Body of pancreas (tissue), 4 donors: ENCODE results near the gene RASGRP2. TPM values are rescaled to one million over a fixed set of nuclear protein-coding genes. Genes with fewer than 3 reads are reported as not detected.

Source experiments
- ATAC-seq: fragments of 150-250 bp; one replicate; pipeline ENCODE4 v1.9.1; 2016
- DNase-seq, 4 donors: peaks; one replicate each; pipeline ENCODE4 v3.0.0-alpha.2; 2019
- H3K27ac ChIP-seq, 4 donors: fragments of 200-600 bp; sonication (generic); 1 replicate in 3 of 4; 2 replicates in 1 of 4; pipeline versions ENCODE4 v1.5.1 to v1.6.1; 2016 to 2019; ENCODE audit warnings: mild to moderate bottlenecking in 1 of 4, mixed read lengths in 1 of 4, moderate library complexity in 1 of 4
- H3K27me3 ChIP-seq, 2 donors: fragments of 200-600 bp; sonication (generic); one replicate each; pipeline ENCODE4 v1.6.0; 2016; ENCODE audit warnings: mild to moderate bottlenecking in 1 of 2
- H3K36me3 ChIP-seq, 2 donors: fragments of 200-600 bp; sonication (generic); replicated peaks in 1 of 2; 2 replicates each; pipeline ENCODE4 v1.5.1; 2016; ENCODE audit warnings: low read depth in 2 of 2; ENCODE audit not compliant: insufficient read depth in 1 of 2
- H3K4me1 ChIP-seq: fragments of 200-600 bp; sonication (generic); one replicate; pipeline ENCODE4 v1.6.0; 2016
- H3K4me3 ChIP-seq, 2 donors: fragments of 200-600 bp; sonication (generic); 1 replicate in 1 of 2; 2 replicates in 1 of 2; pipeline ENCODE4 v1.5.1; 2016 to 2019
- H3K9me3 ChIP-seq, 3 donors: fragments of 200-600 bp; sonication (generic); 1 replicate in 2 of 3; 2 replicates in 1 of 3; pipeline ENCODE4 v1.5.1; 2016
- POLR2A ChIP-seq, 3 donors: fragments of 450-650 bp; IDR thresholded peaks; one replicate each; pipeline ENCODE4 v1.6.1; 2016; ENCODE audit warnings: antibody characterized with exemption in 3 of 3, mild to moderate bottlenecking in 2 of 3
- WGBS, 2 donors: methylation state at CpG; one replicate each; pipeline ENCODE4 v1.1.5; 2017; 5-methylcytosine and 5-hydroxymethylcytosine counted together
- intact Hi-C: fragments of 100-400 bp; cut with DNase I; formaldehyde crosslinking; loops from one replicate; pipeline ENCODE4 v1.15.1; 2023
- total RNA-seq, 2 donors: library from RNA; depleted of rRNA; stranded (reverse); fragments of >200 nt; gene quantifications; one replicate each; pipeline ENCODE4 v1.1.0, GENCODE V29; 2016
- TF ChIP-seq, protein P1 (sequence below), 7 experiments: fragments of 450-650 bp in 4 of 7; fragments of 200-600 bp in 3 of 7; sonication (generic) in 3 of 7; IDR thresholded peaks; one replicate each; pipeline ENCODE4 v1.5.1; 2016 to 2019; ENCODE audit warnings: antibody characterized with exemption in 7 of 7

Gene RASGRP2
- total RNA-seq, 2 donors from 2014 or later: 4.6 to 17.9 TPM

DNA sequence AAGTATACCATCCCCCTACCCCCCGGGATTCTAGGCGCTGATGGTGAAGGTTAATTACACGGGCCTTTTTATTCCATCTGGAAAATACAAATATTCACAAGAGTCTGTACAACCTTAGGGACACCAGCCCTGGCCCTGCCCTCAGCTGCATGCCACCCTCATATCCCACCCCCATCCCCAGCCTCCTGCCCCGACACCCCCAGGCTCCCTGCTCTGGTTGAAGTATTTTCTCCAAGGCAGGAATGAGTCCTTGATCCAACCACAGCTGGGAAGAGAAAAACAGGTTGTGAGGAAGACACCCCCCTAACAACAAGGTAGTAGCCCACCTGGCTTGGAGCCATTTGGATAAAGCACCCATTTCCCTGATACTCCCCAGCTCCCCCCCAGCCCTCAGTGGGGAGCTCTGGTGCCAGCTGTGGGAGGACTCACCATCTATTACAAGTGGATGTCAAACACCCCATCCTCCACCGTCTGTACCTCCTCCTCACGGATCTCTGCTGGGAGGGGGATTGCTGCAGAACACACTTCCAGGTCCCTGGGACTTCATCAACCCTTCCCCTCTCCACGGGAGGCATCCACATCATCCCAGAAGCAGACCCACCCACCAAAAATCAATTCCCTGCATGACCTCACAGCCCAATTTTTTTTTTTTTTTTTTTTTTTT is 16.9 kb downstream of the RASGRP2 start:
- no peak for TF ChIP-seq POLR2A (IDR thresholded peaks at IDR 0.05)
- no peak for ATAC-seq
- 46 to 56% methylated on average over 7 of the region's 7 CpGs for WGBS, 2 donors
- no peaks in the 10 kb centered on the region for H3K36me3 ChIP-seq
- no peak overlapping the region for H3K4me3 ChIP-seq
- H3K9me3 ChIP-seq: no peaks in the 10 kb centered on the region
- H3K27me3 ChIP-seq: peaks cover 0 to under 1% of the 10 kb centered on the region in 2 donors
- no peak overlapping the region for H3K27ac ChIP-seq
- intact Hi-C loops: no loop called here
- H3K4me1 ChIP-seq: peaks cover 7% of the 10 kb centered on the region
- DNase-seq: no peak

DNA sequence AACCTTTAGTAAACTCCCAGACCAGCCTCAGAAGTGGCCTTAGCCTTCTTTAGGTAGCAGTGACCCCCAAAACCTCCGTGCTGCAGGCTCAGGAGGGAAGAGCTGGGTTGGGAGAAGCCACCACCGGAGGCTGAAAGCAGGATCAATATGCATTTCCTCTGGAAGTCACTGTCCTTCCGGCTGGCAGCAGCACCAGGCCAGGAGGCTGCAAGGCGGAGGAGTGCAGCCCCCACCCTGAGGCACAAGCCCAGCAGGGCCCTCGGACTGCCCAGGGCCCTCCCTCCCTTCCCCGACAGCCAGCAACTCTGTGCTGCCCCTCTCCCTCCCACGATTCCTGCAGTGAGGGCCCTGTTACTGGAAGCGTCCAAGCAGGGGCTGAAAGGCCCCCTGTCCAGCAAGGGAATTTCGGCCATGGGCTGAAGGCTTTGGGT is 17.7 kb downstream of the RASGRP2 start:
- intact Hi-C loops: no loop called here

DNA sequence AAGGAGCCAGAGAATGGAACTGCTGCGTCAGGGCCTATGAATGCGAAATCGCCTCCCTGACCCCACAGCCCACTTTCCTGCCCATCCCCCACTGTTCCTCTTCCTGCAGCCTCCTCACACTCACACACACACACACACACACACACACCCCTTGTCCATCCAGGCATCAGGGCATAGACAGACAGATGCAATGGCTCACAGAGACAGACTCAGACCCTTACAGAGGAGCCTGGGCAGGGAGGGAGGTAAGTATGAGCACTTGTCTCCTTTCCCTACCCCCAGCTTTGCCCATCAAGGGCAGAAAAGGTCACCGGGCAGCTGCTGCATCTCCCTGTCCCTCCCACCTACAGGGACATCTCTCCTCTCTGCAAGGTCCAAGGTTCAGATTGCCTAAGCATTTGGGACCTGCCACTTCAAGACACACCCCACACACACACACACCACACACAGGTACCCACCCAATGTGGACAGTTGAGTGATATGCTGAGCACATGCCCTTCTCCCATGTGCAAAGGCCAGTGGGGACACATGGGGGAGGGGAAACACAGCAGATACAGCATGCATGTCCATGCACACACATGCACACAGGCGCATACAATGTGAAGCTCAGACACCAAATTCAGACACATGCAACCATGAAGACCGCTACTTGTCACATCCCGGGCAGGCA is 18.9 kb downstream of the RASGRP2 start:
- ATAC-seq (no peak), DNase-seq (no peak)
- H3K4me3 ChIP-seq: no peak overlapping the region
- H3K36me3 ChIP-seq: no peaks in the 10 kb centered on the region
- no peak overlapping the region for H3K27ac ChIP-seq
- 65 to 77% methylated on average over 7 of the region's 7 CpGs for WGBS, 2 donors
- H3K27me3 ChIP-seq: peaks cover 0 to 3% of the 10 kb centered on the region in 2 donors
- intact Hi-C loops: no loop called here
- H3K9me3 ChIP-seq: no peaks in the 10 kb centered on the region
- TF ChIP-seq, protein P1, sequence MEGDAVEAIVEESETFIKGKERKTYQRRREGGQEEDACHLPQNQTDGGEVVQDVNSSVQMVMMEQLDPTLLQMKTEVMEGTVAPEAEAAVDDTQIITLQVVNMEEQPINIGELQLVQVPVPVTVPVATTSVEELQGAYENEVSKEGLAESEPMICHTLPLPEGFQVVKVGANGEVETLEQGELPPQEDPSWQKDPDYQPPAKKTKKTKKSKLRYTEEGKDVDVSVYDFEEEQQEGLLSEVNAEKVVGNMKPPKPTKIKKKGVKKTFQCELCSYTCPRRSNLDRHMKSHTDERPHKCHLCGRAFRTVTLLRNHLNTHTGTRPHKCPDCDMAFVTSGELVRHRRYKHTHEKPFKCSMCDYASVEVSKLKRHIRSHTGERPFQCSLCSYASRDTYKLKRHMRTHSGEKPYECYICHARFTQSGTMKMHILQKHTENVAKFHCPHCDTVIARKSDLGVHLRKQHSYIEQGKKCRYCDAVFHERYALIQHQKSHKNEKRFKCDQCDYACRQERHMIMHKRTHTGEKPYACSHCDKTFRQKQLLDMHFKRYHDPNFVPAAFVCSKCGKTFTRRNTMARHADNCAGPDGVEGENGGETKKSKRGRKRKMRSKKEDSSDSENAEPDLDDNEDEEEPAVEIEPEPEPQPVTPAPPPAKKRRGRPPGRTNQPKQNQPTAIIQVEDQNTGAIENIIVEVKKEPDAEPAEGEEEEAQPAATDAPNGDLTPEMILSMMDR (IDR thresholded peaks at IDR 0.05): no peak
- TF ChIP-seq POLR2A (IDR thresholded peaks at IDR 0.05): no peak
- H3K4me1 ChIP-seq: peaks cover 7% of the 10 kb centered on the region

More for the DNA sequence above, 17.7 kb downstream of the RASGRP2 start:
- TF ChIP-seq POLR2A (IDR thresholded peaks at IDR 0.05): no peak
- TF ChIP-seq, protein P1 (IDR thresholded peaks at IDR 0.05): no peak
- peaks cover 0 to 3% of the 10 kb centered on the region in 2 donors for H3K27me3 ChIP-seq
- no peak for ATAC-seq
- no peak overlapping the region for H3K27ac ChIP-seq
- no peaks in the 10 kb centered on the region for H3K36me3 ChIP-seq
- no peaks in the 10 kb centered on the region for H3K9me3 ChIP-seq
- WGBS, 2 donors: 20 to 41% methylated on average over 2 to 9 of the region's 9 CpGs
- no peak for DNase-seq
- peaks cover 7% of the 10 kb centered on the region for H3K4me1 ChIP-seq
- no peak overlapping the region for H3K4me3 ChIP-seq

DNA sequence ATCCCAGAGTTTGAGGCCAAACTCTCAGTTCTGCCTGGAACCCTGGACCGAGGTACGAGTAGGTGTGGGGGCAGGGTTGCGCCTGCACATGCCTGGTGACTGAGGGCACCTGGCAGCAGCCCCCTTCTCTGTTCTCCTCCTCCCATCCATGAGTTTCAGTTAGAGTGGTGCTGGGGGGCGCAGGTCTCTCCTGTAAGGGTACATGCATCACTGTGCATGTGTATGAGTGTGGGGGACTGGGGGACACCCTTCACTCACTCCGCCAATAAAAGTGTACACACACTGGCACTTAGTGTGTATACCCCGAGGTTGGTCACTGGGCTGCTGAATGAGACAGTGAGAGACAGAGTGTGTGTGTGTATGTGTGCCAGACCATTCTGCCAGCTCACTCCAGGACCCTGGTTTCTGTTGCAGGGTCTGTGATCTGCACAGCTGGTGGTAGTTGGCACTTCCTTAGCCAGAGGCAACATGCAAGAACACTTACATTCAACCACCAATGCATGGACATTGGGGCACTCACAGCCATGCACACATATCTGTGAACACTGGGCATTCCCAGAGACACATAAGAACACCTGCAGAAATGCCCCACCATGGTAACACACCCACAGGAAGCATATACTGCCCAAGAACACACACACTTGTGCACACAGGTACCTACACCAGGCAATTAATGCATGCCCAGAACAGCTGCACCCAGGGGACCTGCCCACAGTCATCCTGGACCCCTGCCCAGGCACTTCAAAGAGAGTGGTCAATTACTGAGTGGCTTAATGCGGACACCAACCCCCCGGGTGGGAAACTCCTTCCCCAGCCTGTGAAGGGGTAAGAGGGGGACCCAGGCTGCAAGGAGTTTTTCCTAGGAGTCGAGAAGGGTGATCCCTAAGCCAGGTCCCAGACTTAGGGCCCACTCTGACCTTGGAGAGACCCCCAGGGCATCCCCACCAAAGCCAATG is 19.8 kb downstream of the RASGRP2 start:
- WGBS, 2 donors: 52 to 56% methylated on average over 8 to 9 of the region's 9 CpGs

More for the DNA sequence above, 19.8 kb downstream of the RASGRP2 start:
- no peaks in the 10 kb centered on the region for H3K9me3 ChIP-seq
- intact Hi-C loops: no loop called here
- H3K27ac ChIP-seq: no peak overlapping the region
- TF ChIP-seq, protein P1 (IDR thresholded peaks at IDR 0.05): no peak
- no peak for TF ChIP-seq POLR2A (IDR thresholded peaks at IDR 0.05)
- DNase-seq (no peak), ATAC-seq (no peak)
- H3K36me3 ChIP-seq: no peaks in the 10 kb centered on the region
- peaks cover 0 to 3% of the 10 kb centered on the region in 2 donors for H3K27me3 ChIP-seq
- no peak overlapping the region for H3K4me3 ChIP-seq
- peaks cover 7% of the 10 kb centered on the region for H3K4me1 ChIP-seq
